22Rv1 (cell line): ENCODE results near the gene TPM4.

Experiments used
- CTCF ChIP-seq: fragments of 450-650 bp; IDR thresholded peaks from 2 replicates; pipeline ENCODE4 v1.5.1; 2017; ENCODE audit warnings: mild to moderate bottlenecking
- ZFX ChIP-seq: fragments of 450-650 bp; IDR thresholded peaks from 2 replicates; pipeline ENCODE4 v1.6.1; 2017; ENCODE audit warnings: antibody characterized with exemption, borderline replicate concordance

GRCh38 chr19:16098821-16099220 is 22.5 kb downstream of the TPM4 start:
- TF ChIP-seq CTCF (no peak), ZFX (no peak)
